ENCODE data around the gene TMEM234.
"Not testable (repeated sequence)": the region's sequence is repeated elsewhere in the genome, so short reads cannot be mapped to it uniquely, and the experiment has no call there.

The TMEM234 gene

GRCh38 chr1:32221980-32222755, at the start of gene TMEM234, which contains the start of gene EIF3I:
Gene TMEM234 (minus strand): TSS chr1:32222353. CDS start chr1:32222322, 31 bp downstream.
Gene EIF3I (plus strand): TSS chr1:32222407. CDS start chr1:32222442, 35 bp downstream.
- peak; percentile 95 for DNase-seq

GRCh38 chr1:32269744-32270143, 47.6 kb upstream of the TMEM234 start:
- no peak for DNase-seq

- DNase-seq: no peak
These were observed 44.9 kb upstream of the TMEM234 start for GRCh38 chr1:32266921-32267591.

- no peak for DNase-seq
These were observed 43.7 kb upstream of the TMEM234 start for GRCh38 chr1:32265846-32266245.

- no peak for DNase-seq
These were observed 41.6 kb upstream of the TMEM234 start for GRCh38 chr1:32263744-32264143.

GRCh38 chr1:32263236-32263593, 41.1 kb upstream of the TMEM234 start:
- DNase-seq: not testable (repeated sequence)

- DNase-seq: no peak
These were observed 35.0 kb upstream of the TMEM234 start for GRCh38 chr1:32257227-32257508.

- DNase-seq: peak; percentile 32
These were observed 34.5 kb upstream of the TMEM234 start for GRCh38 chr1:32256473-32257226.

GRCh38 chr1:32255072-32256071, 33.2 kb upstream of the TMEM234 start:
- DNase-seq: peak; percentile 47

GRCh38 chr1:32250893-32251716, 29.0 kb upstream of the TMEM234 start, which contains the start of gene LCK:
Gene LCK (plus strand): TSS chr1:32251265. CDS start chr1:32274330, 23,065 bp downstream.
- DNase-seq: peak; percentile 63

- peak; percentile 89 for DNase-seq
These were observed 27.8 kb upstream of the TMEM234 start for GRCh38 chr1:32249831-32250525.

- DNase-seq: peak; percentile 80
These were observed 26.1 kb upstream of the TMEM234 start for GRCh38 chr1:32247983-32248889.

- DNase-seq: no peak
These were observed 25.3 kb upstream of the TMEM234 start for GRCh38 chr1:32247452-32247851.

- no peak for DNase-seq
These were observed 24.7 kb upstream of the TMEM234 start, which contains the start of gene FAM167B for GRCh38 chr1:32246888-32247273. Gene FAM167B (plus strand): TSS chr1:32247222. CDS start chr1:32247422, 200 bp downstream.

GRCh38 chr1:32242341-32242851, 20.2 kb upstream of the TMEM234 start:
- DNase-seq: no peak

GRCh38 chr1:32241001-32241763, 19.0 kb upstream of the TMEM234 start:
- DNase-seq: peak; percentile 38

GRCh38 chr1:32240140-32240951, 18.2 kb upstream of the TMEM234 start:
- peak; percentile 67 for DNase-seq

GRCh38 chr1:32239790-32240139, 17.6 kb upstream of the TMEM234 start:
- no peak for DNase-seq

Measured in CD4-positive, alpha-beta T cell treated with Interleukin-21 for 1 hour (primary cell).